Measurements from ENCODE around the gene TRMT10A. TPM values are rescaled to one million over a fixed set of nuclear protein-coding genes. Genes with fewer than 3 reads are reported as not detected.

Gene TRMT10A
- total RNA-seq, 1 experiment from 2014 or later = 6.1 TPM

DNA sequence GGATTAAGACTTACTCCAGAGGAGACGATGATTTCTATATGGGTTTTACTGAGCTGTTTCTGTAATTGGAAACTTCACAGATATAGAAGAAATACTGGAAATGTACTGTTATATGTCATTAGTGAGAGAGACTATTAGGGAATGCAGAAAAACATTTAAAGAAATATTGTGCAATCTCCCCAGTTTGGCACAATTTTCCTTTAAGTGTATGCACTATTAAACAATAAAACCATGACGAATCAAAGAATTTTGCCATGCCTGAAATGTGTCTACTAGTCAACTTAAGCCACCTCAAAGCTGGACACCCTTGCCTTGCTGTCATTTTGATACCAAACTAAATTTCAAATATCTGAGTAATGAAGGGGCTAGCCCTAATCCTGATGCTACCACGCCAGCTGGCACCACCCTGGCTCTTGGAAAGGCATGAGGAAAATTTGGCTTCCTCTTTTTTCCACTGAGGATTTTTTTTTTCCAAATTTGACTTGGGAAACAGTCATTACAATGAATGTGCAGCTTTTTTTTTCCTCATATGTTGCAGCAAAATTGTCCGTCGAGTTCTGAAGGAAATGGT, 46.9 kb upstream of the TRMT10A start:
- Histone ChIP-seq H3F3A (ENCODE audit: insufficient read depth, low read depth) (no peaks in the 10 kb centered on the region), H3K79me2 (ENCODE audit: low read depth) (no peaks in the 10 kb centered on the region), H3K9me2 (ENCODE audit: insufficient read depth) (no peaks in the 10 kb centered on the region; the same call in 1 of the 2 replicates), H4K20me1 (ENCODE audit: insufficient read depth) (no peaks in the 10 kb centered on the region), H3K27ac (no peak overlapping the region), H3K4me2 (no peak overlapping the region), H3K27me3 (ENCODE audit: insufficient read depth, low read depth) (no peaks in the 10 kb centered on the region), H3K4me1 (replicated peaks; ENCODE audit: insufficient read depth) (peaks cover 8% of the 10 kb centered on the region), H3K9me3 (ENCODE audit: insufficient read depth, low read depth) (no peaks in the 10 kb centered on the region), H2AFZ (no peak overlapping the region), H3K4me3 (no peak overlapping the region), H3K36me3 (ENCODE audit: low read depth) (no peaks in the 10 kb centered on the region)
- ChIA-PET CTCF (no interaction called here), POLR2A (ENCODE audit: unreplicated experiment) (interaction anchor here (0.6 kb wide), 1 partner anchor 190 kb away, joined by 6 read pairs; no protein-coding TSS in a partner anchor)
- no peak for DNase-seq
- no peak for TF ChIP-seq EZH2 (IDR thresholded peaks at IDR 0.05; ENCODE audit: low read depth)
- TF ChIP-seq, protein P1, sequence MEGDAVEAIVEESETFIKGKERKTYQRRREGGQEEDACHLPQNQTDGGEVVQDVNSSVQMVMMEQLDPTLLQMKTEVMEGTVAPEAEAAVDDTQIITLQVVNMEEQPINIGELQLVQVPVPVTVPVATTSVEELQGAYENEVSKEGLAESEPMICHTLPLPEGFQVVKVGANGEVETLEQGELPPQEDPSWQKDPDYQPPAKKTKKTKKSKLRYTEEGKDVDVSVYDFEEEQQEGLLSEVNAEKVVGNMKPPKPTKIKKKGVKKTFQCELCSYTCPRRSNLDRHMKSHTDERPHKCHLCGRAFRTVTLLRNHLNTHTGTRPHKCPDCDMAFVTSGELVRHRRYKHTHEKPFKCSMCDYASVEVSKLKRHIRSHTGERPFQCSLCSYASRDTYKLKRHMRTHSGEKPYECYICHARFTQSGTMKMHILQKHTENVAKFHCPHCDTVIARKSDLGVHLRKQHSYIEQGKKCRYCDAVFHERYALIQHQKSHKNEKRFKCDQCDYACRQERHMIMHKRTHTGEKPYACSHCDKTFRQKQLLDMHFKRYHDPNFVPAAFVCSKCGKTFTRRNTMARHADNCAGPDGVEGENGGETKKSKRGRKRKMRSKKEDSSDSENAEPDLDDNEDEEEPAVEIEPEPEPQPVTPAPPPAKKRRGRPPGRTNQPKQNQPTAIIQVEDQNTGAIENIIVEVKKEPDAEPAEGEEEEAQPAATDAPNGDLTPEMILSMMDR (conservative IDR thresholded peaks at IDR 0.05) = no peak
- BruUV-seq (replicated peaks) = no TSS peak
- intact Hi-C loops (cut with micrococcal nuclease; ENCODE audit: unreplicated experiment) = no loop called here

- TF ChIP-seq, protein P1 (conservative IDR thresholded peaks at IDR 0.05) = no peak
- no peak for TF ChIP-seq EZH2 (IDR thresholded peaks at IDR 0.05; ENCODE audit: low read depth)
- Histone ChIP-seq H3K4me3 (no peak overlapping the region), H3K9me2 (ENCODE audit: insufficient read depth) (no peaks in the 10 kb centered on the region), H3K27ac (no peak overlapping the region), H3K4me1 (replicated peaks; ENCODE audit: insufficient read depth) (no peaks in the 10 kb centered on the region), H3K9me3 (ENCODE audit: insufficient read depth, low read depth) (no peaks in the 10 kb centered on the region), H3F3A (ENCODE audit: insufficient read depth, low read depth) (no peaks in the 10 kb centered on the region), H2AFZ (no peak overlapping the region), H3K36me3 (ENCODE audit: low read depth) (no peaks in the 10 kb centered on the region), H3K79me2 (ENCODE audit: low read depth) (no peaks in the 10 kb centered on the region), H4K20me1 (ENCODE audit: insufficient read depth) (no peaks in the 10 kb centered on the region), H3K27me3 (ENCODE audit: insufficient read depth, low read depth) (no peaks in the 10 kb centered on the region), H3K4me2 (no peak overlapping the region)
- no peak for DNase-seq
- intact Hi-C loops (cut with micrococcal nuclease; ENCODE audit: unreplicated experiment) = no loop called here
- ChIA-PET POLR2A (ENCODE audit: unreplicated experiment) (no interaction called here), CTCF (no interaction called here)
- no TSS peak for BruUV-seq (replicated peaks)
Observed at GRCh38 chr4:99608417-99608816, 44.6 kb upstream of the TRMT10A start.

GRCh38 chr4:99606716-99607115, 42.9 kb upstream of the TRMT10A start:
- H3K27me3 ChIP-seq (ENCODE audit: insufficient read depth, low read depth) = no peaks in the 10 kb centered on the region
- no peak overlapping the region for H2AFZ ChIP-seq
- no peaks in the 10 kb centered on the region for H3K9me2 ChIP-seq (ENCODE audit: insufficient read depth)
- H3K4me1 ChIP-seq (replicated peaks; ENCODE audit: insufficient read depth) = no peaks in the 10 kb centered on the region
- BruUV-seq (replicated peaks) = no TSS peak
- H3K27ac ChIP-seq = no peak overlapping the region
- no peak overlapping the region for H3K4me3 ChIP-seq
- no peaks in the 10 kb centered on the region for H4K20me1 ChIP-seq (ENCODE audit: insufficient read depth)
- no peak for DNase-seq
- H3K4me2 ChIP-seq = no peak overlapping the region
- TF ChIP-seq EZH2 (IDR thresholded peaks at IDR 0.05; ENCODE audit: low read depth) = no peak
- TF ChIP-seq, protein P1 (conservative IDR thresholded peaks at IDR 0.05) = no peak
- H3K36me3 ChIP-seq (ENCODE audit: low read depth) = no peaks in the 10 kb centered on the region
- ChIA-PET CTCF (no interaction called here), POLR2A (ENCODE audit: unreplicated experiment) (no interaction called here)
- H3K9me3 ChIP-seq (ENCODE audit: insufficient read depth, low read depth) = no peaks in the 10 kb centered on the region
- intact Hi-C loops (cut with micrococcal nuclease; ENCODE audit: unreplicated experiment) = no loop called here
- no peaks in the 10 kb centered on the region for H3F3A ChIP-seq (ENCODE audit: insufficient read depth, low read depth)
- H3K79me2 ChIP-seq (ENCODE audit: low read depth) = no peaks in the 10 kb centered on the region

Data from PC-9 (cell line).